Activated CD8-positive, alpha-beta T cell treated with anti-CD3 and anti-CD28 coated beads for 36 hours (primary cell): ENCODE data around the gene ADAMTS13. TPM values are rescaled to one million over a fixed set of nuclear protein-coding genes. Genes with fewer than 3 reads are reported as not detected.

Experiments used
- ATAC-seq: fragments of 200-7000 bp; cut with Tn5 transposase; one replicate; pipeline ENCODE4 v1.10.0; 2021; ENCODE audit warnings: mild to moderate bottlenecking, moderate library complexity
- CTCF ChIA-PET: fragments of 350-600 bp; sonication (Branson Sonifier 250); formaldehyde crosslinking; loops from one replicate; lab custom pipeline; 2021; ENCODE audit warnings: antibody characterized with exemption; lab: Charles Lee
- POLR2A ChIA-PET: fragments of 350-600 bp; sonication (Branson Sonifier 250); formaldehyde crosslinking; loops from one replicate; lab custom pipeline; 2021; ENCODE audit warnings: antibody characterized with exemption; lab: Charles Lee
- DNase-seq: peaks from one replicate; pipeline ENCODE4 v3.0.0-alpha.2; 2020
- H3K27ac Mint-ChIP-seq: one replicate; pipeline ENCODE4 v1.8.0; 2021; ENCODE audit warnings: mild to moderate bottlenecking, mixed read lengths
- H3K27me3 Mint-ChIP-seq: one replicate; pipeline ENCODE4 v1.8.0; 2021; ENCODE audit warnings: mixed read lengths
- H3K36me3 Mint-ChIP-seq: one replicate; pipeline ENCODE4 v1.8.0; 2021; ENCODE audit warnings: low read depth, mixed read lengths
- H3K4me1 Mint-ChIP-seq: one replicate; pipeline ENCODE4 v1.8.0; 2021; ENCODE audit warnings: low read depth, mixed read lengths
- H3K4me3 Mint-ChIP-seq: one replicate; pipeline ENCODE4 v1.8.0; 2021; ENCODE audit warnings: mild to moderate bottlenecking, moderate library complexity, mixed read lengths
- H3K9me3 Mint-ChIP-seq: one replicate; pipeline ENCODE4 v1.8.0; 2021; ENCODE audit warnings: mixed read lengths
- intact Hi-C: fragments of 100-400 bp; cut with micrococcal nuclease; formaldehyde crosslinking; loops from one replicate; pipeline ENCODE4 v1.10.0; 2022
- total RNA-seq, 2 experiments: library from RNA; stranded (reverse); gene quantifications; one replicate each; pipeline ENCODE4 v1.2.3, GENCODE V29; 2021
- TF ChIP-seq, protein P1 (sequence below): fragments of 200-600 bp; IDR thresholded peaks from one replicate; pipeline ENCODE4 v1.8.0; 2022; ENCODE audit warnings: antibody characterized with exemption, mild to moderate bottlenecking

Gene ADAMTS13
- total RNA-seq, 2 experiments from 2014 or later, result 2.5 to 2.9 TPM

DNA sequence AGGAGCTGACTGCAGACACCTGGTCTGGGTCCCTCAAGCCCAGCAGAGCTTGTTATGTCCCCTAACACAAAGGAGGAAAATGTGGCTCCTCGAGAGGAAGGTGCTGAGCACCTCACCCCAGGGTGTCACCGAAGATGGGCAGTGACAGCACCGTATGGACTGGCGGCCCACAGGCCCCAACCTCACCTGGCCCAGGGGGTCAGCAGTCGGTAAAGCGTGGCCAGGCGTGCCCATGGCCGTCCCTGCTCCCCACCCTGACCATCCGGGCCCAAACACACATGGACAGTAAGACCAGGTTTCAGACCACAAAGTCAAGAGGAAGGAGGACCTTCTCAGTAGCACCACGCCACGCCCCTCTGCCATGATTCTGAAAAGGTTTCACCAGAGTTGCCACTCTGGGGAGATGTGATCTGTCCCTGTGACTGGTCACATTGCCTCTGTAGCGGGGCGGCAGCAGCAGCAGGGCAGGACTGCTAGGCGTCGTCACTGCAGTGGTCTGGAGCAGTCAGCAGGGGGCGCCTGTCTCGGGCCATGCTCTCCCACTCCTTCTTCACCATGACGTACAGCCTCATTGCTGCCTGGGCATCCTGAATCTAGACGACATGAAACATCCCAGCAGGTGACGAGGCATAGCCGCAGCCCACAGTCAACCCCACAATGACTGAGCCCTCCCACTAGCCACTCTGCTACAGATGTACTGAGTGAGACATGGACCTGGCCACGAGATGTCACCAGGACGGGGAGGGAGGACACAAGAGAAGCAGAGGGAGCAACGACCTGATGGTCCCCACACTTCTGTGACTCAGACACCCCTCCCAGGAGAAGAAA is 15.5 kb upstream of the ADAMTS13 start:
- H3K4me1 Mint-ChIP-seq, result peaks cover 11% of the 10 kb centered on the region
- TF ChIP-seq, protein P1, sequence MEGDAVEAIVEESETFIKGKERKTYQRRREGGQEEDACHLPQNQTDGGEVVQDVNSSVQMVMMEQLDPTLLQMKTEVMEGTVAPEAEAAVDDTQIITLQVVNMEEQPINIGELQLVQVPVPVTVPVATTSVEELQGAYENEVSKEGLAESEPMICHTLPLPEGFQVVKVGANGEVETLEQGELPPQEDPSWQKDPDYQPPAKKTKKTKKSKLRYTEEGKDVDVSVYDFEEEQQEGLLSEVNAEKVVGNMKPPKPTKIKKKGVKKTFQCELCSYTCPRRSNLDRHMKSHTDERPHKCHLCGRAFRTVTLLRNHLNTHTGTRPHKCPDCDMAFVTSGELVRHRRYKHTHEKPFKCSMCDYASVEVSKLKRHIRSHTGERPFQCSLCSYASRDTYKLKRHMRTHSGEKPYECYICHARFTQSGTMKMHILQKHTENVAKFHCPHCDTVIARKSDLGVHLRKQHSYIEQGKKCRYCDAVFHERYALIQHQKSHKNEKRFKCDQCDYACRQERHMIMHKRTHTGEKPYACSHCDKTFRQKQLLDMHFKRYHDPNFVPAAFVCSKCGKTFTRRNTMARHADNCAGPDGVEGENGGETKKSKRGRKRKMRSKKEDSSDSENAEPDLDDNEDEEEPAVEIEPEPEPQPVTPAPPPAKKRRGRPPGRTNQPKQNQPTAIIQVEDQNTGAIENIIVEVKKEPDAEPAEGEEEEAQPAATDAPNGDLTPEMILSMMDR, result peak; percentile 88
- DNase-seq (peak; percentile 89), ATAC-seq (peak; percentile 96)
- no peak overlapping the region for H3K4me3 Mint-ChIP-seq
- H3K27me3 Mint-ChIP-seq, result no peaks in the 10 kb centered on the region
- intact Hi-C loops, result loop anchor here (5.0 to 10.0 kb wide), 2 partner anchors 81 to 222 kb away; no protein-coding TSS in a partner anchor
- H3K9me3 Mint-ChIP-seq, result no peaks in the 10 kb centered on the region
- H3K36me3 Mint-ChIP-seq, result peaks cover 47% of the 10 kb centered on the region
- POLR2A ChIA-PET, result no interaction called here
- peak overlapping the region; percentile 78 for H3K27ac Mint-ChIP-seq
- CTCF ChIA-PET, result interaction anchor here (0.7 to 2.6 kb wide), 5 partner anchors 10 to 89 kb away, joined by 3 to 12 read pairs (median 4); partner anchors contain the start of genes CACFD1 and REXO4

DNA sequence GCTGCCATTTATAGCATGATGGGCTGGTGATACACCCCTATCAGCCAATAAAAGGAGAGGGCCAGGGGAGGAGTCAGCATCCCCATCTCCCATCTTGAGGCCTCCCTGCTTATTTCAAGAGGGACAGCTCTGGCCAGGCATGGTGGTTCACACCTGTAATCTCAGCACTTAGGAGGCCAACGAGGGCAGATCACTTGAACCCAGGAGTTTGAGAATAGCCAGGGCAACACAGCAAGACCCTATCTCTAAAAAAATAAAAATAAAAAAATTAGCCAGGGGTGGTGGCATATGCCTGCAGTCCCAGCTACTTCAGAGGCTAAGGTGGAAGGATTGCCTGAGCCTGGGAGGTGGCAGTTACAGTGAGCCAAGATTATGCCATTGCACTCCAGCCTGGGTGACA is 14.1 kb upstream of the ADAMTS13 start:
- H3K27ac Mint-ChIP-seq, result no peak overlapping the region
- no peaks in the 10 kb centered on the region for H3K9me3 Mint-ChIP-seq
- no peak overlapping the region for H3K4me3 Mint-ChIP-seq
- intact Hi-C loops, result loop anchor here (5.0 to 10.0 kb wide), 2 partner anchors 79 to 223 kb away; no protein-coding TSS in a partner anchor
- H3K27me3 Mint-ChIP-seq, result no peaks in the 10 kb centered on the region
- DNase-seq (no peak), ATAC-seq (no peak)
- ChIA-PET POLR2A (interaction anchor here (1.3 kb wide), 1 partner anchor 9 kb away, joined by 4 read pairs; no protein-coding TSS in a partner anchor), CTCF (no interaction called here)
- H3K36me3 Mint-ChIP-seq, result peaks cover 57% of the 10 kb centered on the region
- peaks cover 12% of the 10 kb centered on the region for H3K4me1 Mint-ChIP-seq
- TF ChIP-seq, protein P1, result no peak

DNA sequence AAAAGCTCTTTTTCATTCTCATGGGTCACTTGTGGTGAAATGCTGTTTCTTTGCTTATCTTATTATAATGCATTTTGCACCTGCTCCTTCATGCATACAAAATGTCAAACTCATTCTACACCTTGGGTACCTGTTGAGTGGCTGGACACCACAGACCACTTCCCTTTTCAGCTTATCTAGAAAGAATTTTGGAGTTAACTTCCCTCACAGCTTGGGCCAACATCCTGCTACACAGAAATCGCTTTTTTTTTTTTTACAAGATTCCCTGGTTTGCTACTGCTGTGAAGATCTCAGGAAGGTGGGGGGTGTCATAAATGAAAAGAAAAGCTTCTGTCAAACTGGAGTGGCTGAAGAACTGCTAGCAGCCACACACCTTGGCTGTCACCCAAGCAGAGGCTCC is 7.0 kb upstream of the ADAMTS13 start:
- ChIA-PET POLR2A (interaction anchor here (0.8 to 5.1 kb wide), 4 partner anchors 10 to 44 kb away, joined by 3 to 33 read pairs (median 4); no protein-coding TSS in a partner anchor), CTCF (interaction anchor here (1.1 to 3.0 kb wide), 4 partner anchors 10 to 71 kb away, joined by 3 to 12 read pairs (median 5); partner anchors contain the start of gene STKLD1)
- H3K9me3 Mint-ChIP-seq, result no peaks in the 10 kb centered on the region
- H3K27ac Mint-ChIP-seq, result peak overlapping the region; percentile 95
- peak overlapping the region; percentile 93 for H3K4me3 Mint-ChIP-seq
- DNase-seq (no peak), ATAC-seq (no peak)
- intact Hi-C loops, result no loop called here
- peaks cover 36% of the 10 kb centered on the region for H3K4me1 Mint-ChIP-seq
- peaks cover 52% of the 10 kb centered on the region for H3K36me3 Mint-ChIP-seq
- TF ChIP-seq, protein P1, result no peak
- no peaks in the 10 kb centered on the region for H3K27me3 Mint-ChIP-seq

DNA sequence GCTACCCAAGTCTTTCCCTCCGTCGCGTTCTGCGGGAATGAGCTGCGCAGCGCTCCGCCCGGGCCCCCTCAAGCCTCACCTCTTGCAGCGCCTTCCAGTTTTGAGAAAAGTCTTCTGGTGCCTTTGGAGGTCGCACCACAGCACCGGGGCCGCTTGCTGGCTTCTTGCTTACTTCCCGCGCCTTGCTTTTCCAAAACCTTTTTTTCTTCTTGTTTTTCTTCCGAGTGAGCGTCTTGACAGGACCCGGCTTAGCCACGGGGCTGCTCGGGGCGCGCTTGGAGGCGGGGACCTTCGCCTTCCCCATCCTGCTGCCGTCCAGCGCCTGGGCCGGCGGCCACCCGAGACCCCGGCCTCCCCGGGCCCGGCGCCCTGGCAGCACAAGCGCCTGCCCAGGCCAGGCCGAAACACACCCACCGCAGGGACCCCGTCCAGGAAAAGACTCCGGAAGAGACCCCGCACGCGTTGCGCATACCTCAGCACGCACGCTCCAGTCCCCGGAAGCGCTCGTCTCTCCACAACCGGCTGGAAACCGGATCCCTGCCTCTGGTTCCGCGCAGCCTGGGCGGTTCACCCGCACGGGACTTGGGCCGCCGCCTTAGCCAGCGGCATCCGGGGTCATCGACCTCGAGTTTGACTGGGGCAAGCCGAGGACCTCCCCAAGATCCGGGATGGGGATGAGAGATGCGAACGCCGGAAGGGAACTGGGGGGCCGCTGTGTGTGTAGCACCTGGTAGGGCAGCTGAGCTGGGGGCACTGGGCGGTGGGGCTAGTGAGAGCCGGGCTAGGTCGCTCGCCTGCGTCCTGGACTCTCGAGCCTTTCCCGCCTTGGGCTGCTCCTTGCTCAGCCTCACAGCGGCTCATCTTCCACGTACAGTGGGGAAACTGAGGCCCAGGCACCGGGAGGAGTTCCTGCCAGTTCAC is 4.4 kb upstream of the ADAMTS13 start, which contains the start of gene REXO4:
Gene REXO4, minus strand, starts transcription at position 470 of the 921 bp plus-strand sequence. Its CDS starts 166 bp downstream, at position 304.
- ChIA-PET CTCF (interaction anchor here (0.8 to 3.0 kb wide), 5 partner anchors 12 to 68 kb away, joined by 3 to 12 read pairs (median 5); no protein-coding TSS in a partner anchor), POLR2A (interaction anchor here (0.8 to 5.1 kb wide), 13 partner anchors 10 to 284 kb away, joined by 3 to 33 read pairs (median 4); partner anchors contain the start of gene CACFD1)
- peak; percentile 89 for DNase-seq
- peak; percentile 78 for ATAC-seq
- H3K27ac Mint-ChIP-seq, result peak within 1 kb of the TSS; percentile 95
- peaks cover 34% of the 10 kb centered on the region for H3K36me3 Mint-ChIP-seq
- intact Hi-C loops, result no loop called here
- H3K4me3 Mint-ChIP-seq, result peak within 1 kb of the TSS; percentile 93
- no peaks in the 10 kb centered on the region for H3K9me3 Mint-ChIP-seq
- H3K27me3 Mint-ChIP-seq, result no peaks in the 10 kb centered on the region
- peaks cover 60% of the 10 kb centered on the region for H3K4me1 Mint-ChIP-seq
- TF ChIP-seq, protein P1, result no peak
